ENCODE measurements around the gene FGFRL1.

- TF ChIP-seq CTCF (IDR thresholded peaks at IDR 0.05; ENCODE audit: low read length) = no peak
- TF ChIP-seq EZH2 (IDR thresholded peaks at IDR 0.05; ENCODE audit: borderline replicate concordance, low read length) = no peak
Measured at GRCh38 chr4:1030559-1030958, 19.1 kb downstream of the FGFRL1 start.

Measured in OCI-LY1 (cell line).